ENCODE data around the gene ALK. TPM values are rescaled to one million over a fixed set of nuclear protein-coding genes. Genes with fewer than 3 reads are reported as not detected.

ALK gene
- total RNA-seq, 1 experiment from 2014 or later = 4.8 TPM

- in situ Hi-C loops (cut with HindIII; ENCODE audit: low pct_unique_long_range_greater_than_20kb, low sequenced_read_pairs) = no loop called here
- DNase-seq (ENCODE audit: low read depth, low spot score) = no peak
Measured at GRCh38 chr2:29620890-29621289, 300.5 kb downstream of the ALK start.

GRCh38 chr2:29619689-29620088, 301.7 kb downstream of the ALK start:
- in situ Hi-C loops (cut with HindIII; ENCODE audit: low pct_unique_long_range_greater_than_20kb, low sequenced_read_pairs) = no loop called here
- DNase-seq (ENCODE audit: low read depth, low spot score) = no peak

GRCh38 chr2:29618024-29618423, 303.4 kb downstream of the ALK start:
- no peak for DNase-seq (ENCODE audit: low read depth, low spot score)
- in situ Hi-C loops (cut with HindIII; ENCODE audit: low pct_unique_long_range_greater_than_20kb, low sequenced_read_pairs) = no loop called here

- in situ Hi-C loops (cut with HindIII; ENCODE audit: low pct_unique_long_range_greater_than_20kb, low sequenced_read_pairs) = no loop called here
- DNase-seq (ENCODE audit: low read depth, low spot score) = no peak
Measured at GRCh38 chr2:29617351-29617750, 304.0 kb downstream of the ALK start.

- in situ Hi-C loops (cut with HindIII; ENCODE audit: low pct_unique_long_range_greater_than_20kb, low sequenced_read_pairs) = no loop called here
- no peak for DNase-seq (ENCODE audit: low read depth, low spot score)
Measured at GRCh38 chr2:29616569-29616968, 304.8 kb downstream of the ALK start.

GRCh38 chr2:29615841-29616240, 305.5 kb downstream of the ALK start:
- no peak for DNase-seq (ENCODE audit: low read depth, low spot score)
- in situ Hi-C loops (cut with HindIII; ENCODE audit: low pct_unique_long_range_greater_than_20kb, low sequenced_read_pairs) = no loop called here

GRCh38 chr2:29615183-29615582, 306.2 kb downstream of the ALK start:
- DNase-seq (ENCODE audit: low read depth, low spot score) = no peak
- in situ Hi-C loops (cut with HindIII; ENCODE audit: low pct_unique_long_range_greater_than_20kb, low sequenced_read_pairs) = no loop called here

GRCh38 chr2:29614295-29614830, 307.0 kb downstream of the ALK start:
- in situ Hi-C loops (cut with HindIII; ENCODE audit: low pct_unique_long_range_greater_than_20kb, low sequenced_read_pairs) = no loop called here

GRCh38 chr2:29613792-29614266, 307.6 kb downstream of the ALK start:
- in situ Hi-C loops (cut with HindIII; ENCODE audit: low pct_unique_long_range_greater_than_20kb, low sequenced_read_pairs) = no loop called here
- DNase-seq (ENCODE audit: low read depth, low spot score) = no peak

More at GRCh38 chr2:29614295-29614830, 307.0 kb downstream of the ALK start:
- DNase-seq (ENCODE audit: low read depth, low spot score) = no peak

GRCh38 chr2:29613067-29613466, 308.3 kb downstream of the ALK start:
- no peak for DNase-seq (ENCODE audit: low read depth, low spot score)
- in situ Hi-C loops (cut with HindIII; ENCODE audit: low pct_unique_long_range_greater_than_20kb, low sequenced_read_pairs) = no loop called here

- no peak for DNase-seq (ENCODE audit: low read depth, low spot score)
- in situ Hi-C loops (cut with HindIII; ENCODE audit: low pct_unique_long_range_greater_than_20kb, low sequenced_read_pairs) = no loop called here
Measured at GRCh38 chr2:29612568-29612967, 308.8 kb downstream of the ALK start.

- in situ Hi-C loops (cut with HindIII; ENCODE audit: low pct_unique_long_range_greater_than_20kb, low sequenced_read_pairs) = no loop called here
Measured at GRCh38 chr2:29611850-29612249, 309.5 kb downstream of the ALK start.

GRCh38 chr2:29611261-29611660, 310.1 kb downstream of the ALK start:
- in situ Hi-C loops (cut with HindIII; ENCODE audit: low pct_unique_long_range_greater_than_20kb, low sequenced_read_pairs) = no loop called here
- DNase-seq (ENCODE audit: low read depth, low spot score) = no peak

More at GRCh38 chr2:29611850-29612249, 309.5 kb downstream of the ALK start:
- DNase-seq (ENCODE audit: low read depth, low spot score) = no peak

- DNase-seq (ENCODE audit: low read depth, low spot score) = no peak
- in situ Hi-C loops (cut with HindIII; ENCODE audit: low pct_unique_long_range_greater_than_20kb, low sequenced_read_pairs) = no loop called here
Measured at GRCh38 chr2:29610569-29610968, 310.8 kb downstream of the ALK start.

- DNase-seq (ENCODE audit: low read depth, low spot score) = no peak
- in situ Hi-C loops (cut with HindIII; ENCODE audit: low pct_unique_long_range_greater_than_20kb, low sequenced_read_pairs) = no loop called here
Measured at GRCh38 chr2:29607038-29607420, 314.4 kb downstream of the ALK start.

GRCh38 chr2:29606104-29607037, 315.0 kb downstream of the ALK start:
- DNase-seq (ENCODE audit: low read depth, low spot score) = no peak
- in situ Hi-C loops (cut with HindIII; ENCODE audit: low pct_unique_long_range_greater_than_20kb, low sequenced_read_pairs) = no loop called here

- no peak for DNase-seq (ENCODE audit: low read depth, low spot score)
- in situ Hi-C loops (cut with HindIII; ENCODE audit: low pct_unique_long_range_greater_than_20kb, low sequenced_read_pairs) = no loop called here
Measured at GRCh38 chr2:29603341-29603740, 318.0 kb downstream of the ALK start.

GRCh38 chr2:29601872-29602271, 319.5 kb downstream of the ALK start:
- in situ Hi-C loops (cut with HindIII; ENCODE audit: low pct_unique_long_range_greater_than_20kb, low sequenced_read_pairs) = no loop called here
- DNase-seq (ENCODE audit: low read depth, low spot score) = no peak

GRCh38 chr2:29601321-29601720, 320.1 kb downstream of the ALK start:
- in situ Hi-C loops (cut with HindIII; ENCODE audit: low pct_unique_long_range_greater_than_20kb, low sequenced_read_pairs) = no loop called here
- DNase-seq (ENCODE audit: low read depth, low spot score) = no peak
